Esophagus muscularis mucosa (tissue), 4 donors: ENCODE results near the gene TMED10. TPM values are rescaled to one million over a fixed set of nuclear protein-coding genes. Genes with fewer than 3 reads are reported as not detected.

Experiments used
- DNase-seq: peaks from one replicate; pipeline ENCODE4 v3.0.0-alpha.2; 2017; ENCODE audit errors: extremely low spot score
- H3K27ac ChIP-seq, 4 donors: fragments of 200-600 bp; sonication (generic); replicated peaks in 1 of 4; 1 replicate in 3 of 4; 2 replicates in 1 of 4; pipeline ENCODE4 v1.5.1; 2016 to 2019; ENCODE audit warnings: mild to moderate bottlenecking in 1 of 4
- H3K27me3 ChIP-seq, 4 donors: fragments of 200-600 bp; sonication (generic); one replicate each; pipeline versions ENCODE4 v1.5.1 to v1.6.0; 2016 to 2019
- H3K36me3 ChIP-seq, 4 donors: fragments of 200-600 bp; sonication (generic); one replicate each; pipeline ENCODE4 v1.5.1; 2016 to 2019
- H3K4me1 ChIP-seq, 4 donors: fragments of 200-600 bp; sonication (generic); one replicate each; pipeline ENCODE4 v1.5.1; 2016 to 2019
- H3K4me3 ChIP-seq, 4 donors: fragments of 200-600 bp; sonication (generic); 1 replicate in 2 of 4; 2 replicates in 2 of 4; pipeline ENCODE4 v1.5.1; 2016 to 2019; ENCODE audit warnings: mild to moderate bottlenecking in 4 of 4, moderate library complexity in 1 of 4
- H3K9me3 ChIP-seq, 4 donors: fragments of 200-600 bp; sonication (generic); 1 replicate in 3 of 4; 2 replicates in 1 of 4; pipeline ENCODE4 v1.5.1; 2016 to 2019
- EP300 ChIP-seq: sonication (generic); formaldehyde crosslinking; IDR thresholded peaks from one replicate; pipeline ENCODE4 v1.6.1; 2017; ENCODE audit warnings: antibody characterized with exemption
- POLR2A ChIP-seq: fragments of 450-650 bp; IDR thresholded peaks from one replicate; pipeline ENCODE4 v1.6.1; 2017; ENCODE audit warnings: antibody characterized with exemption, moderate library complexity, mild to moderate bottlenecking, low read depth
- POLR2AphosphoS5 ChIP-seq, 2 donors: sonication (generic); formaldehyde crosslinking; IDR thresholded peaks; one replicate each; pipeline ENCODE4 v1.6.1; 2017; ENCODE audit warnings: antibody characterized with exemption in 2 of 2
- WGBS: methylation state at CpG from one replicate; pipeline ENCODE4 v1.1.5; 2018; 5-methylcytosine and 5-hydroxymethylcytosine counted together
- intact Hi-C: fragments of 100-400 bp; cut with DNase I; formaldehyde crosslinking; loops from one replicate; pipeline ENCODE4 v1.15.1; 2023
- total RNA-seq, 4 donors: library from RNA; depleted of rRNA; stranded (reverse); fragments of >200 nt; gene quantifications; one replicate each; pipeline versions ENCODE4 v1.1.0 to v1.2.1, GENCODE V29; 2016
- TF ChIP-seq, protein P1 (sequence below), 3 experiments: fragments of 200-600 bp in 2 of 3; fragments of 450-650 bp in 1 of 3; sonication (generic) in 2 of 3; IDR thresholded peaks; one replicate each; pipeline ENCODE4 v1.5.1; 2017 to 2019; ENCODE audit warnings: antibody characterized with exemption in 3 of 3, mild to moderate bottlenecking in 2 of 3, moderate library complexity in 1 of 3

Gene TMED10
- total RNA-seq, 4 donors from 2014 or later: 115 to 164 (median 129) TPM

DNA sequence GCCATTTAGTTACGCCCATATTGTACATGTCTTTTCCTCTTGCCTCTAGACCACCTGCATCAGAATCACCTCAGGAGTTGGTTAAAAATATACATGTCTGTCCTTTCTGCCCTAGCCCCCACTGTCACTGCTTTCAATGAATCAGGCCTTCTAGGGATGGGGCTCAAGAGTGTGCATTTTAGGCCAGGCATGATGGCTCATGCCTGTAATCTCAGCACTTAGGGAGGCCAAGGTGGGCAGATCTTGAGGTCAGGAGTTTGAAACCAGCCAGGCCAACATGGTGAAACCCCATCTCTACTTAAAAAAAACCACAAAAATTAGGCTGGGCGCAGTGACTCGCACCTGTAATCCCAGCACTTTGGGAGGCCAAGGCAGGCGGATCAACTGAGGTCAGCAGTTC, 13.6 kb upstream of the TMED10 start:
- TF ChIP-seq POLR2A: no peak
- TF ChIP-seq, protein P1, sequence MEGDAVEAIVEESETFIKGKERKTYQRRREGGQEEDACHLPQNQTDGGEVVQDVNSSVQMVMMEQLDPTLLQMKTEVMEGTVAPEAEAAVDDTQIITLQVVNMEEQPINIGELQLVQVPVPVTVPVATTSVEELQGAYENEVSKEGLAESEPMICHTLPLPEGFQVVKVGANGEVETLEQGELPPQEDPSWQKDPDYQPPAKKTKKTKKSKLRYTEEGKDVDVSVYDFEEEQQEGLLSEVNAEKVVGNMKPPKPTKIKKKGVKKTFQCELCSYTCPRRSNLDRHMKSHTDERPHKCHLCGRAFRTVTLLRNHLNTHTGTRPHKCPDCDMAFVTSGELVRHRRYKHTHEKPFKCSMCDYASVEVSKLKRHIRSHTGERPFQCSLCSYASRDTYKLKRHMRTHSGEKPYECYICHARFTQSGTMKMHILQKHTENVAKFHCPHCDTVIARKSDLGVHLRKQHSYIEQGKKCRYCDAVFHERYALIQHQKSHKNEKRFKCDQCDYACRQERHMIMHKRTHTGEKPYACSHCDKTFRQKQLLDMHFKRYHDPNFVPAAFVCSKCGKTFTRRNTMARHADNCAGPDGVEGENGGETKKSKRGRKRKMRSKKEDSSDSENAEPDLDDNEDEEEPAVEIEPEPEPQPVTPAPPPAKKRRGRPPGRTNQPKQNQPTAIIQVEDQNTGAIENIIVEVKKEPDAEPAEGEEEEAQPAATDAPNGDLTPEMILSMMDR (IDR thresholded peaks at IDR 0.05): no peak
- no peak for TF ChIP-seq POLR2AphosphoS5 (IDR thresholded peaks at IDR 0.05)
- no peak for TF ChIP-seq EP300
- intact Hi-C loops: no loop called here
- H3K4me1 ChIP-seq: no peaks in the 10 kb centered on the region
- H3K36me3 ChIP-seq: no peaks in the 10 kb centered on the region
- H3K9me3 ChIP-seq: no peaks in the 10 kb centered on the region
- no peaks in the 10 kb centered on the region for H3K27me3 ChIP-seq
- H3K27ac ChIP-seq: no peak overlapping the region
- WGBS: 94% methylated on average over 4 of the region's 4 CpGs
- H3K4me3 ChIP-seq: no peak overlapping the region
- no peak for DNase-seq

DNA sequence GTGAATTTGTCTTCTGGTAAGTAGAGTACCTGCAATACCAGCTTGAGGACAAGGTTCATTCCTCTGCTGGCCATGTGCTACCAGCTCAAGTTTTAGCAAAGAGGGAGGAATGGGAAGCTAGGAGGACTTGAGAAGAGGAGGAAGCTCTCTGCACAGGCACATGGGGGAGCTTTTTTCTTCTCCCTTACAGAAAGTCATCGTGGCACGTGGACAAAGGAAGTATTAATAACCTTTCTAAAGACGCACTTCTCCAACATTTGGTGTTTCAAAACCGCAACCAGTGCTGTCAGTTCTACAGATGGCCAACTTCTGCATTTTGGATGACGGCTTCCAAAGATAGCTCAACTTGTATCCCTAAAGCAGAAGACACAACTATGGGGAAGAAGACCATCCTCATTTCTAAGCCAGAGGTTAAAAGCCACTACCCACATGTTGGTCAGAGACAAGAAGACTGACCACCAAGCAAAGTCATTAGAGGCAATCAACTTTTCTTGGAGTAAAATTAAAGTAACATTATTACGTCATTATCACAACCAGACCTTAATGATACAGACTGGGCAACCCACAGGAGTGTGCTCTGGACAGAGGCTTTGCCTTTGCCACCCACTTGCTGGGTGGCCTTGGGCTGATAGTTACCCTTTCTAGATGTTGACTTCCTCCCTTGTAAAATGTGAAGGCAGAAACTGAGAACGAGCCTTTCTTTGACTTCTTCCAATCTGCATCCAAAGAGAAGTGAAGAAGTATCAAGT, 12.3 kb upstream of the TMED10 start:
- H3K36me3 ChIP-seq: no peaks in the 10 kb centered on the region
- TF ChIP-seq, protein P1 (IDR thresholded peaks at IDR 0.05): no peak
- TF ChIP-seq EP300: no peak
- TF ChIP-seq POLR2AphosphoS5 (IDR thresholded peaks at IDR 0.05): no peak
- TF ChIP-seq POLR2A: no peak
- peaks cover 0 to 4% (median 2%) of the 10 kb centered on the region in 4 donors for H3K4me1 ChIP-seq
- H3K27ac ChIP-seq: peak overlapping the region in 1 of 4 donors; percentile 33
- no peak for DNase-seq
- H3K27me3 ChIP-seq: no peaks in the 10 kb centered on the region
- WGBS: 79% methylated on average over 7 of the region's 7 CpGs
- H3K4me3 ChIP-seq: no peak overlapping the region
- intact Hi-C loops: loop anchor here (5.0 kb wide), 1 partner anchor 44 kb away; no protein-coding TSS in a partner anchor
- no peaks in the 10 kb centered on the region for H3K9me3 ChIP-seq

DNA sequence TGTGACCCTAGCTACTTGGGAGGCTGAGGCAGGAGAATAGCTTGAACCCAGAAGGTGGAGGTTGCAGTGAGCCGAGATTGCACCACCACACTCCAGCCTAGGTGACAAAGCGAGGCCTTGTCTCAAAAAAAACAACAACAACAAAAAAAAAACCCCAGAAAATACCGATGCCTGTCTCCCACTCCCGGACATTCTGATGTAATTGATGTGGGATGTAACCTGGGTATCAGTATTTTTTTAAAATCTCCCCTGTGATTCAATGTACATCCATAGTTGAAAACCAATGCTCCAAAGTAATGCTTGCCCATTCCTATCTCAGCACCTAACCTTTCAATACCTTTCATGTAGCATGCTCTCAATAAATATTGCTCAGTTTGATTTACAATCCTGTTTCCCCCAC, 11.7 kb upstream of the TMED10 start:
- WGBS: 95% methylated on average over 4 of the region's 4 CpGs
- H3K4me3 ChIP-seq: no peak overlapping the region
- no peaks in the 10 kb centered on the region for H3K9me3 ChIP-seq
- no peaks in the 10 kb centered on the region for H3K36me3 ChIP-seq
- H3K4me1 ChIP-seq: peaks cover 2 to 10% (median 8%) of the 10 kb centered on the region in 4 donors
- intact Hi-C loops: loop anchor here (5.0 kb wide), 1 partner anchor 44 kb away; no protein-coding TSS in a partner anchor
- H3K27ac ChIP-seq: no peak overlapping the region
- H3K27me3 ChIP-seq: no peaks in the 10 kb centered on the region
- TF ChIP-seq POLR2AphosphoS5 (IDR thresholded peaks at IDR 0.05) (no peak), EP300 (no peak), POLR2A (no peak)
- TF ChIP-seq, protein P1 (IDR thresholded peaks at IDR 0.05): no peak
- no peak for DNase-seq

DNA sequence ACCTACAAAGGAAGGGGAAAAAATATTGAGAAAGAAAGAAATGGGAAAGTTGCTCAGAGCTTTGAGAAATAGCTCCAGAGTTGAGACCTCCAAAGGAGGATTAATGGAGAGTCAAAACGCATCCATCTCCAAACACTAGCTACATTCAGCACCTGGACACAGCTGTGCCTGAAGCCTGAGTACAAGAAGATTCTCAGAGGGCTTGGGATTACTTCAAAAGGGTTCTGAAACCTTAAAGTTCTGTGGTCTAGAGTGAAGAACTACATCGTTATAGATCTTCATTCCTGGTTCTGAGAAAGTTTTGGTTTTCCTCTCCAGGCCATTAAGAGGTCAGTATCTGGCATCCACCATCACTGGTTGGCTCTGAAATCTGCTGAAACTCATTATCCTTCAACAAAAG, 10.5 kb upstream of the TMED10 start:
- no peak for TF ChIP-seq POLR2AphosphoS5 (IDR thresholded peaks at IDR 0.05)
- no peak for TF ChIP-seq EP300
- TF ChIP-seq, protein P1 (IDR thresholded peaks at IDR 0.05): no peak
- no peak for TF ChIP-seq POLR2A
- Histone ChIP-seq H3K4me1 (peaks cover 3 to 17% (median 15%) of the 10 kb centered on the region in 4 donors), H3K9me3 (no peaks in the 10 kb centered on the region), H3K36me3 (no peaks in the 10 kb centered on the region), H3K27ac (no peak overlapping the region), H3K27me3 (no peaks in the 10 kb centered on the region), H3K4me3 (no peak overlapping the region)
- WGBS: 70% methylated on average over 2 of the region's 2 CpGs
- intact Hi-C loops: loop anchor here (5.0 kb wide), 1 partner anchor 45 kb away; no protein-coding TSS in a partner anchor
- DNase-seq: no peak
